ENCODE results near the gene APOM. TPM values are rescaled to one million over a fixed set of nuclear protein-coding genes. Genes with fewer than 3 reads are reported as not detected.

APOM gene
- total and polyA plus RNA-seq, 2 of the 4 experiments (the other 2 are of a cell fraction), result 1.4 to 3.8 TPM

DNA sequence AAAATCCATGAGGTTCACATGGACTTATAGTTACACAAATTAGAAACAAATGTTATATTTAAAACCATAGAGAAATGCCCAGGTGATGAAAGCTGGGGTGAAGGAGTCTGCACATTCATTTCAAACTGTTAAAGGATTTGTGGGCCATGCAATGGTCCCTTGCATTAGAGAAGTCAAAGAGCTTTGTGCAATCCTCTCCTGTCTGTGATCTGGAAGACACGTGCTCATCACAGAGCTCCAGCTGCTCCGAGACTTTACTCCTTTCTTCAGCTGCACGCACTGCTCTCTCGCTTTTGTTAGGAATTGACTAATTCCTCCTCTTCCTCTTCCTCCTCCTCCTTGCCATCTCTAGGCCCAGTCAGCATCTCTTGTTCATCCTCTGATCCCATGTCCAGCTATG lies 44.7 kb upstream of the APOM start (continued):
- TF ChIP-seq ELK1 (IDR thresholded peaks at IDR 0.05; ENCODE audit: borderline replicate concordance, low read depth, low read length), result no peak
- TF ChIP-seq RCOR1 (IDR thresholded peaks at IDR 0.05; ENCODE audit: insufficient replicate concordance, low read length), result no peak
- no peak for TF ChIP-seq FOS (IDR thresholded peaks at IDR 0.05; ENCODE audit: low read depth, low read length)
- no peak for TF ChIP-seq BHLHE40 (IDR thresholded peaks at IDR 0.05; ENCODE audit: low read depth, low read length)

DNA sequence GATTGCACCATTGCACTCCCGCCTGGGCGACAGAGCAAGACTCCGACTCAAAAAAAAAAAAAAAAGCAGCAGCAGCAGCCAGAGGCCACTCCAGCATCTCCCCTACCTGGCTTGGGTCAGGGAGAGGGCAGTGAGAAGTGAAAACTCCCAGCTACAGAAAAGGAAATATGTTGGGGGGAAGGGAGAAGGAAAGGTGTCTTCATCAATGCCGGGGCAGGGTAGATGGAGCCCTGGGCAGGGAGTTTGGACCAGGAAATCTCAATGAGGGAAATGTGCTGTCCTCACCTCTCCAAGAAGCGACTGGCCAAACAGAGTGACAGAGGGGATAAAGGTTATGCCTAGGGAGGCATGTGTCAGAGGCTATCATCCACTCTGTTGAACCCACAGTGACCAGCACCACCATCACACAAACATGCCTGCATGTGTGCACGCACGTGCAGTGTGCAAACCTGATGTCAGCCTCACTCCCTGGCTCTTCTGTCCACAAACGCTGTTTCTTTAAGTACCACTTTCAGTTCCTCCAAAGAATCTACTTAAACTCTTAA lies 41.5 kb upstream of the APOM start:
- TF ChIP-seq RAD21 (IDR thresholded peaks at IDR 0.05; ENCODE audit: low read length) (no peak), RFX5 (IDR thresholded peaks at IDR 0.05; ENCODE audit: low read depth, low read length) (no peak), MAZ (IDR thresholded peaks at IDR 0.05; ENCODE audit: borderline replicate concordance, low read depth, low read length) (no peak), POLR2A (IDR thresholded peaks at IDR 0.05; ENCODE audit: low read depth, low read length) (no peak)
- H3K4me2 ChIP-seq (ENCODE audit: low read depth, low read length), result no peak overlapping the region
- 0 out of 2 replicates have a peak, but pooled peaks cover 3% of the 10 kb centered on the region for H3K9me1 ChIP-seq (ENCODE audit: insufficient read depth, low read length)
- no peak overlapping the region for H3K23ac ChIP-seq (ENCODE audit: low read depth, low read length)
- no peaks in the 10 kb centered on the region for H3K36me3 ChIP-seq (ENCODE audit: control insufficient read depth, insufficient read depth, low read length)
- CTCF ChIA-PET, result interaction anchor here (0.7 kb wide), 1 partner anchor 18 kb away, joined by 7 read pairs; no protein-coding TSS in a partner anchor
- H2BK120ac ChIP-seq (ENCODE audit: low read depth, low read length), result no peak overlapping the region
- intact Hi-C loops (cut with micrococcal nuclease) (loop anchor here (2.0 kb wide), 1 partner anchor 53 kb away; no protein-coding TSS in a partner anchor), in situ Hi-C loops (cut with MboI; ENCODE audit: low sequenced_read_pairs) (no loop called here), dilution Hi-C loops (cut with HindIII; ENCODE audit: low sequenced_read_pairs, unreplicated experiment) (no loop called here)
- peaks cover 7% of the 10 kb centered on the region for H3K27me3 ChIP-seq (ENCODE audit: control insufficient read depth, insufficient read depth, low read length)
- ATAC-seq (ENCODE audit: low read depth) (no peak), DNase-seq (no peak)
- no peak overlapping the region for H4K5ac ChIP-seq (ENCODE audit: low read depth, low read length)
- H3K18ac ChIP-seq (ENCODE audit: low read depth, low read length), result no peak overlapping the region
- no peak overlapping the region for H3K27ac ChIP-seq (ENCODE audit: insufficient read depth, low read length)
- peak overlapping the region; percentile 44 for H2AFZ ChIP-seq (replicated peaks; ENCODE audit: low read length, poor library complexity)
- no TSS peak for BruUV-seq (replicated peaks)
- no peak overlapping the region for H2AK5ac ChIP-seq (ENCODE audit: low read depth, low read length)
- H4K91ac ChIP-seq (ENCODE audit: insufficient read depth, low read depth, low read length), result no peak overlapping the region
- no peak overlapping the region for H3K4ac ChIP-seq (ENCODE audit: low read depth, low read length)
- no peak overlapping the region for H2BK5ac ChIP-seq (ENCODE audit: low read depth, low read length, poor library complexity, severe bottlenecking)
- no peak overlapping the region for H2BK15ac ChIP-seq (ENCODE audit: low read depth, low read length)
- no peak overlapping the region for H2AK9ac ChIP-seq (replicated peaks; ENCODE audit: low read depth, low read length, poor library complexity)
- no CpG with 5 or more reads among the region's 8 CpGs for WGBS, 2 experiments (ENCODE audit: extremely low coverage in 2 of 2, insufficient read length in 1 of 2)
- H3K56ac ChIP-seq (ENCODE audit: extremely low read depth, insufficient read depth, low read length), result no peak overlapping the region
- H3K9me3 ChIP-seq (ENCODE audit: control insufficient read depth, insufficient read depth, low read length), result no peaks in the 10 kb centered on the region
- no peak overlapping the region for H2BK20ac ChIP-seq (ENCODE audit: low read depth, low read length)
- H3K14ac ChIP-seq (replicated peaks; ENCODE audit: low read depth, low read length), result no peak overlapping the region
- no peak overlapping the region for H3K4me3 ChIP-seq (ENCODE audit: insufficient read depth, low read depth, low read length)
- POLR2A ChIA-PET (ENCODE audit: unreplicated experiment), result no interaction called here
- no peaks in the 10 kb centered on the region for H3K79me1 ChIP-seq (ENCODE audit: low read depth in 1 of 2, low read length in 2 of 2)
- no peaks in the 10 kb centered on the region for H4K20me1 ChIP-seq (ENCODE audit: insufficient read depth, low read length)
- H4K8ac ChIP-seq (ENCODE audit: low read depth in 2 of 2, low read length in 2 of 2), result no peak overlapping the region
- H3K4me1 ChIP-seq (ENCODE audit: control insufficient read depth, insufficient read depth, low read length), result no peaks in the 10 kb centered on the region
- no peak overlapping the region for H3K9ac ChIP-seq (ENCODE audit: low read depth, low read length)

Data from IMR-90 (cell line).